Stomach smooth muscle (tissue), 2 donors: ENCODE results near the gene ZNF429.
"Not testable (repeated sequence)": the region's sequence is repeated elsewhere in the genome, so short reads cannot be mapped to it uniquely, and the experiment has no call there.

ENCODE experiments used
- H3K27ac ChIP-seq: one replicate; pipeline ENCODE4 v1.7.0; 2013; ENCODE audit warnings: mild to moderate bottlenecking, low read length, inconsistent platforms
- H3K27me3 ChIP-seq, 2 donors: one replicate each; pipeline ENCODE4 v1.7.0; 2013; ENCODE audit warnings: low read length in 2 of 2; ENCODE audit not compliant: insufficient read depth in 2 of 2, control insufficient read depth in 1 of 2
- H3K36me3 ChIP-seq, 2 donors: one replicate each; pipeline ENCODE4 v1.7.0; 2013; ENCODE audit warnings: low read length in 2 of 2; ENCODE audit not compliant: control insufficient read depth in 2 of 2, insufficient read depth in 2 of 2
- H3K4me1 ChIP-seq: one replicate; pipeline ENCODE4 v1.7.0; 2013; ENCODE audit warnings: low read length; ENCODE audit not compliant: control insufficient read depth, insufficient read depth
- H3K4me3 ChIP-seq, 2 donors: one replicate each; pipeline ENCODE4 v1.7.0; 2013; ENCODE audit warnings: low read length in 2 of 2
- H3K9ac ChIP-seq, 2 donors: one replicate each; pipeline ENCODE4 v1.7.0; 2013; ENCODE audit warnings: low read length in 2 of 2, mild to moderate bottlenecking in 1 of 2
- H3K9me3 ChIP-seq, 2 donors: one replicate each; pipeline ENCODE4 v1.7.0; 2013; ENCODE audit warnings: low read length in 2 of 2; ENCODE audit not compliant: control insufficient read depth in 2 of 2
- donor health status: healthy.
- donor health status: Pancreatic carcinoma.

Gene ZNF429

GRCh38 chr19:21483589-21484170, 21.7 kb upstream of the ZNF429 start:
- Histone ChIP-seq H3K4me3 (no peak overlapping the region), H3K4me1 (peaks cover 6% of the 10 kb centered on the region), H3K27me3 (no peaks in the 10 kb centered on the region), H3K36me3 (no peaks in the 10 kb centered on the region), H3K9me3 (no peaks in the 10 kb centered on the region), H3K27ac (no peak overlapping the region), H3K9ac (no peak overlapping the region)

- Histone ChIP-seq H3K27me3 (no peaks in the 10 kb centered on the region), H3K9ac (no peak overlapping the region), H3K4me1 (peaks cover 6% of the 10 kb centered on the region), H3K4me3 (no peak overlapping the region), H3K9me3 (no peaks in the 10 kb centered on the region), H3K27ac (no peak overlapping the region), H3K36me3 (no peaks in the 10 kb centered on the region)
Measured at GRCh38 chr19:21484631-21485030, 20.8 kb upstream of the ZNF429 start.

GRCh38 chr19:21485926-21486325, 19.5 kb upstream of the ZNF429 start:
- H3K4me3 ChIP-seq: no peak overlapping the region
- peaks cover 6% of the 10 kb centered on the region for H3K4me1 ChIP-seq
- no peak overlapping the region for H3K27ac ChIP-seq
- no peaks in the 10 kb centered on the region for H3K9me3 ChIP-seq
- H3K9ac ChIP-seq: no peak overlapping the region
- H3K36me3 ChIP-seq: no peaks in the 10 kb centered on the region
- no peaks in the 10 kb centered on the region for H3K27me3 ChIP-seq

- Histone ChIP-seq H3K9ac (no peak overlapping the region), H3K4me3 (no peak overlapping the region), H3K4me1 (peaks cover 2% of the 10 kb centered on the region), H3K36me3 (no peaks in the 10 kb centered on the region), H3K27me3 (no peaks in the 10 kb centered on the region), H3K27ac (no peak overlapping the region), H3K9me3 (no peaks in the 10 kb centered on the region)
Measured at GRCh38 chr19:21487969-21488368, 17.4 kb upstream of the ZNF429 start.

GRCh38 chr19:21491146-21491545, 14.3 kb upstream of the ZNF429 start:
- no peaks in the 10 kb centered on the region for H3K4me1 ChIP-seq
- no peaks in the 10 kb centered on the region for H3K9me3 ChIP-seq
- H3K27ac ChIP-seq: no peak overlapping the region
- no peak overlapping the region for H3K9ac ChIP-seq
- no peaks in the 10 kb centered on the region for H3K36me3 ChIP-seq
- H3K27me3 ChIP-seq: no peaks in the 10 kb centered on the region
- no peak overlapping the region for H3K4me3 ChIP-seq

GRCh38 chr19:21492947-21493906, 12.2 kb upstream of the ZNF429 start:
- Histone ChIP-seq H3K27ac (no peak overlapping the region), H3K36me3 (no peaks in the 10 kb centered on the region), H3K4me3 (no peak overlapping the region), H3K4me1 (no peaks in the 10 kb centered on the region), H3K9ac (no peak overlapping the region), H3K9me3 (no peaks in the 10 kb centered on the region), H3K27me3 (no peaks in the 10 kb centered on the region)

GRCh38 chr19:21496876-21497275, 8.5 kb upstream of the ZNF429 start:
- H3K4me3 ChIP-seq: no peak overlapping the region
- H3K27ac ChIP-seq: no peak overlapping the region
- no peaks in the 10 kb centered on the region for H3K4me1 ChIP-seq
- H3K36me3 ChIP-seq: no peaks in the 10 kb centered on the region
- H3K9me3 ChIP-seq: no peaks in the 10 kb centered on the region
- no peaks in the 10 kb centered on the region for H3K27me3 ChIP-seq
- no peak overlapping the region for H3K9ac ChIP-seq

GRCh38 chr19:21498651-21499050, 6.8 kb upstream of the ZNF429 start:
- Histone ChIP-seq H3K4me3 (no peak overlapping the region), H3K9me3 (no peaks in the 10 kb centered on the region), H3K27ac (no peak overlapping the region), H3K4me1 (no peaks in the 10 kb centered on the region), H3K36me3 (no peaks in the 10 kb centered on the region), H3K27me3 (no peaks in the 10 kb centered on the region), H3K9ac (no peak overlapping the region)

GRCh38 chr19:21508198-21508597, 2.8 kb downstream of the ZNF429 start:
- Histone ChIP-seq H3K9me3 (no peaks in the 10 kb centered on the region), H3K9ac (no peak overlapping the region), H3K27me3 (no peaks in the 10 kb centered on the region), H3K36me3 (no peaks in the 10 kb centered on the region), H3K4me1 (peaks cover 4% of the 10 kb centered on the region), H3K27ac (no peak overlapping the region), H3K4me3 (no peak overlapping the region)

- not testable (repeated sequence) for H3K9me3 ChIP-seq, H3K36me3 ChIP-seq, H3K27me3 ChIP-seq, H3K27ac ChIP-seq, H3K4me3 ChIP-seq, H3K4me1 ChIP-seq, H3K9ac ChIP-seq
Measured at GRCh38 chr19:21511058-21511457, 5.7 kb downstream of the ZNF429 start.

- H3K4me1 ChIP-seq, H3K36me3 ChIP-seq, H3K9me3 ChIP-seq, H3K27me3 ChIP-seq, H3K4me3 ChIP-seq, H3K9ac ChIP-seq, H3K27ac ChIP-seq: not testable (repeated sequence)
Measured at GRCh38 chr19:21512609-21513008, 7.2 kb downstream of the ZNF429 start.
